ENCODE results near the gene SH3GL1. TPM values are rescaled to one million over a fixed set of nuclear protein-coding genes. Genes with fewer than 3 reads are reported as not detected.
"Not testable (repeated sequence)": the region's sequence is repeated elsewhere in the genome, so short reads cannot be mapped to it uniquely, and the experiment has no call there.

The SH3GL1 gene
- total RNA-seq, 4 donors from 2014 or later, result 49.4 to 77.2 (median 59.5) TPM

- no peak overlapping the region for H3K27ac ChIP-seq (replicated peaks in 1 of 4)
- no peak overlapping the region for H3K4me3 ChIP-seq
- H3K27me3 ChIP-seq, result no peaks in the 10 kb centered on the region
- WGBS, result 94% methylated on average over 9 of the region's 9 CpGs
- intact Hi-C loops (cut with DNase I), result no loop called here
- DNase-seq (ENCODE audit: extremely low spot score), result no peak
- H3K36me3 ChIP-seq, result peaks cover 0 to 51% (median 26%) of the 10 kb centered on the region in 4 donors
- TF ChIP-seq EP300 (IDR thresholded peaks at IDR 0.05), result no peak
- no peak for TF ChIP-seq POLR2AphosphoS5 (IDR thresholded peaks at IDR 0.05)
- no peak for TF ChIP-seq POLR2A (IDR thresholded peaks at IDR 0.05; ENCODE audit: low read depth)
- no peak for TF ChIP-seq CTCF (IDR thresholded peaks at IDR 0.05)
- no peaks in the 10 kb centered on the region for H3K9me3 ChIP-seq
- peaks cover 0 to 5% (median under 1%) of the 10 kb centered on the region in 4 donors for H3K4me1 ChIP-seq
These were observed 49.6 kb downstream of the SH3GL1 start for GRCh38 chr19:4350726-4351125.

- Histone ChIP-seq H3K27ac (replicated peaks in 1 of 4) (no peak overlapping the region), H3K27me3 (no peaks in the 10 kb centered on the region), H3K4me3 (no peak overlapping the region), H3K36me3 (peaks cover 0 to 50% (median 26%) of the 10 kb centered on the region in 4 donors), H3K9me3 (no peaks in the 10 kb centered on the region), H3K4me1 (peaks cover 0 to 7% (median 2%) of the 10 kb centered on the region in 4 donors)
- intact Hi-C loops (cut with DNase I), result no loop called here
- 92% methylated on average over 8 of the region's 8 CpGs for WGBS
- TF ChIP-seq POLR2AphosphoS5 (IDR thresholded peaks at IDR 0.05) (no peak), POLR2A (IDR thresholded peaks at IDR 0.05; ENCODE audit: low read depth) (no peak)
- DNase-seq (ENCODE audit: extremely low spot score), result no peak
These were observed 50.2 kb downstream of the SH3GL1 start for GRCh38 chr19:4350111-4350510.

GRCh38 chr19:4349225-4349624 lies 51.1 kb downstream of the SH3GL1 start:
- 94% methylated on average over 16 of the region's 16 CpGs for WGBS
- DNase-seq (ENCODE audit: extremely low spot score); H3K4me3 ChIP-seq; intact Hi-C loops (cut with DNase I); H3K27me3 ChIP-seq; H3K27ac ChIP-seq (replicated peaks in 1 of 4); H3K9me3 ChIP-seq: not testable (repeated sequence)
- Histone ChIP-seq H3K36me3 (peaks cover 0 to 41% (median 23%) of the 10 kb centered on the region in 4 donors), H3K4me1 (peaks cover 3 to 12% (median 7%) of the 10 kb centered on the region in 4 donors)

- Histone ChIP-seq H3K4me3 (no peak overlapping the region), H3K4me1 (peaks cover 7 to 18% (median 12%) of the 10 kb centered on the region in 4 donors), H3K27ac (replicated peaks in 1 of 4) (no peak overlapping the region), H3K9me3 (no peaks in the 10 kb centered on the region), H3K36me3 (peaks cover 0 to 34% (median 18%) of the 10 kb centered on the region in 4 donors), H3K27me3 (no peaks in the 10 kb centered on the region)
- WGBS, result 67% methylated on average over 6 of the region's 6 CpGs
- intact Hi-C loops (cut with DNase I), result no loop called here
- TF ChIP-seq CTCF (IDR thresholded peaks at IDR 0.05), result no peak
- TF ChIP-seq EP300 (IDR thresholded peaks at IDR 0.05), result no peak
- TF ChIP-seq POLR2AphosphoS5 (IDR thresholded peaks at IDR 0.05), result no peak
- no peak for TF ChIP-seq POLR2A (IDR thresholded peaks at IDR 0.05; ENCODE audit: low read depth)
- DNase-seq (ENCODE audit: extremely low spot score), result no peak
These were observed 52.8 kb downstream of the SH3GL1 start for GRCh38 chr19:4347521-4347920.

- 89% methylated on average over 6 of the region's 6 CpGs for WGBS
- no peak overlapping the region for H3K27ac ChIP-seq (replicated peaks in 1 of 4)
- peaks cover 0 to 34% (median 18%) of the 10 kb centered on the region in 4 donors for H3K36me3 ChIP-seq
- no peaks in the 10 kb centered on the region for H3K27me3 ChIP-seq
- TF ChIP-seq POLR2AphosphoS5 (IDR thresholded peaks at IDR 0.05), result no peak
- no peak for TF ChIP-seq EP300 (IDR thresholded peaks at IDR 0.05)
- TF ChIP-seq CTCF (IDR thresholded peaks at IDR 0.05), result no peak
- DNase-seq (ENCODE audit: extremely low spot score), result no peak
- intact Hi-C loops (cut with DNase I), result no loop called here
- peaks cover 12 to 24% (median 15%) of the 10 kb centered on the region in 4 donors for H3K4me1 ChIP-seq
- H3K9me3 ChIP-seq, result no peaks in the 10 kb centered on the region
- H3K4me3 ChIP-seq, result no peak overlapping the region
These were observed 54.3 kb downstream of the SH3GL1 start for GRCh38 chr19:4346020-4346383.

- peaks cover 12 to 24% (median 15%) of the 10 kb centered on the region in 4 donors for H3K4me1 ChIP-seq
- intact Hi-C loops (cut with DNase I), result no loop called here
- no peak overlapping the region for H3K27ac ChIP-seq (replicated peaks in 1 of 4)
- WGBS, result 90% methylated on average over 10 of the region's 15 CpGs
- H3K27me3 ChIP-seq, result no peaks in the 10 kb centered on the region
- TF ChIP-seq CTCF (IDR thresholded peaks at IDR 0.05), result no peak
- no peak for DNase-seq (ENCODE audit: extremely low spot score)
- H3K4me3 ChIP-seq, result no peak overlapping the region
- H3K36me3 ChIP-seq, result peaks cover 0 to 31% (median 18%) of the 10 kb centered on the region in 4 donors
- H3K9me3 ChIP-seq, result no peaks in the 10 kb centered on the region
These were observed 54.9 kb downstream of the SH3GL1 start for GRCh38 chr19:4345342-4346019.
